ENCODE measurements around the gene PDLIM3. TPM values are rescaled to one million over a fixed set of nuclear protein-coding genes. Genes with fewer than 3 reads are reported as not detected.

PDLIM3 gene
- total and polyA plus RNA-seq, 9 of the 15 experiments (the other 6 are each of a cell fraction or from before 2014, with no cell fraction given): 0.06 TPM; not detected in 8

DNA sequence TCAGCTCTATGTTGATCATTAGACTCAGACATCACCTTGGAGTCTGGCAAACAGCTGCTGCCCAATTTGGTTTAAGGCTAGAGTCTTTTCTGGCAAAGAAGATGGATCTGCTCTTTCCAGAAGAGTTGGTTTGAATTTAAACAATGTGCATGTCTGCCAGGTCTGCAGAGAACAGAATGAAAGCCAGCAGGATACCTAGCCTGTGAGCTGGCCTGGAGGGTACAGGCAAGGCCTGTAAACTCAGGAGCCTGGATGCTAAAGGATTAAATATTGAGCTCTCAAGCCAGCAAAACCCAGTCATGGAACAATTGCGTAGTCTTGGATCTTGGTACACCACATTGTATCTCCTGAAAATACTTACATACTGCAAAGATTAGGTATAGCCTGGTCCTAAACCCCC, 15.6 kb upstream of the PDLIM3 start:
- H4K20me1 ChIP-seq (replicated peaks; ENCODE audit: control insufficient read depth, insufficient read depth, low read length): no peaks in the 10 kb centered on the region
- no peak for FAIRE-seq
- CTCF ChIA-PET (ENCODE audit: low intra/inter-chr PET ratio): no interaction called here
- DNase-seq (ENCODE audit: extremely low read depth in 1 of 4, low spot score in 3 of 4): no peak
- BruUV-seq (replicated peaks): no TSS peak
- no peak overlapping the region for H3K4me3 ChIP-seq
- TF ChIP-seq NELFE (IDR thresholded peaks at IDR 0.05; ENCODE audit: insufficient read depth, insufficient read length) (no peak), RFX5 (IDR thresholded peaks at IDR 0.05; ENCODE audit: low read depth, low read length) (no peak), ZNF212 (CRISPR knock-in tag; IDR thresholded peaks at IDR 0.05) (no peak), ZC3H4 (CRISPR knock-in tag; IDR thresholded peaks at IDR 0.05; ENCODE audit: borderline replicate concordance) (no peak), ZNF41 (CRISPR knock-in tag; conservative IDR thresholded peaks at IDR 0.05) (no peak), KLF13 (tag; IDR thresholded peaks at IDR 0.05; ENCODE audit: borderline replicate concordance, low read depth) (no peak), PREB (CRISPR knock-in tag; IDR thresholded peaks at IDR 0.05) (no peak), ZEB2 (IDR thresholded peaks at IDR 0.05) (no peak), SMAD4 (CRISPR knock-in tag; conservative IDR thresholded peaks at IDR 0.05) (no peak), ETS2 (tag; IDR thresholded peaks at IDR 0.05; ENCODE audit: borderline replicate concordance, poor library complexity, severe bottlenecking) (no peak), CEBPZ (IDR thresholded peaks at IDR 0.05; ENCODE audit: borderline replicate concordance, low read depth, low read length) (no peak), ZKSCAN3 (CRISPR knock-in tag; IDR thresholded peaks at IDR 0.05) (no peak), ZKSCAN8 (CRISPR knock-in tag; IDR thresholded peaks at IDR 0.05) (no peak), NUFIP1 (IDR thresholded peaks at IDR 0.05; ENCODE audit: partially characterized antibody) (no peak)
- no peak overlapping the region for H3K4me2 ChIP-seq (ENCODE audit: insufficient read depth, low read length)
- H3K9me1 ChIP-seq (ENCODE audit: control insufficient read depth, insufficient read depth, low read length): no peaks in the 10 kb centered on the region
- H3K4me1 ChIP-seq (replicated peaks in 1 of 2; ENCODE audit: control insufficient read depth in 2 of 2, insufficient read depth in 2 of 2, low read length in 2 of 2): no peaks in the 10 kb centered on the region
- H3K27me3 ChIP-seq (ENCODE audit: control insufficient read depth in 2 of 2, insufficient read depth in 2 of 2, low read length in 2 of 2): peaks cover 3 to 8% of the 10 kb centered on the region in 2 experiments; a peak in 2 of 5 replicates
- POLR2A ChIA-PET: interaction anchor here (0.6 kb wide), 1 partner anchor 365 kb away, joined by 3 read pairs; no protein-coding TSS in a partner anchor
- in situ Hi-C loops (cut with MboI) (no loop called here), intact Hi-C loops (cut with micrococcal nuclease) (no loop called here)
- H3K27ac ChIP-seq (ENCODE audit: extremely low read depth, low read depth, low read length): no peak overlapping the region
- no peak overlapping the region for H3K9ac ChIP-seq (ENCODE audit: insufficient read depth in 1 of 2, low read depth in 2 of 2, low read length in 2 of 2)
- H3K79me2 ChIP-seq (ENCODE audit: control insufficient read depth, insufficient read depth, low read length): no peaks in the 10 kb centered on the region
- H2AFZ ChIP-seq (ENCODE audit: low read depth, low read length): no peak overlapping the region
- no peak for ATAC-seq
- H3K9me3 ChIP-seq (replicated peaks; ENCODE audit: control insufficient read depth, insufficient read depth, low read depth, low read length): no peaks in the 10 kb centered on the region
- WGBS (ENCODE audit: insufficient coverage, low coverage, missing lambda C conversion rate): 0% methylated on average over 1 of the region's 1 CpG
- no peaks in the 10 kb centered on the region for H3K36me3 ChIP-seq (ENCODE audit: control insufficient read depth, insufficient read depth, low read length)

Data from K562 (cell line).